DOHH2 (cell line): ENCODE measurements around the gene PDE2A.

Experiments used
- H3F3A ChIP-seq: fragments of 200-600 bp; sonication (generic), shearing (Covaris generic); 2 replicates; pipeline ENCODE4 v1.6.0; 2016; ENCODE audit warnings: antibody characterized with exemption, mild to moderate bottlenecking; ENCODE audit not compliant: control insufficient read depth, insufficient read depth
- H3K27ac ChIP-seq: fragments of 200-600 bp; sonication (generic); 2 replicates; pipeline ENCODE4 v1.5.1; 2014; ENCODE audit warnings: low read depth, mild to moderate bottlenecking, low read length, moderate library complexity
- H3K27me3 ChIP-seq: fragments of 200-600 bp; sonication (generic); 2 replicates; pipeline ENCODE4 v1.6.1; 2014; ENCODE audit warnings: mild to moderate bottlenecking, low read length, mixed read lengths; ENCODE audit not compliant: control insufficient read depth
- H3K36me3 ChIP-seq: fragments of 200-600 bp; sonication (generic); 2 replicates; pipeline ENCODE4 v1.6.1; 2014; ENCODE audit warnings: mild to moderate bottlenecking, low read length, moderate library complexity, mixed read lengths; ENCODE audit not compliant: control insufficient read depth
- H3K4me1 ChIP-seq: fragments of 200-600 bp; sonication (generic); 2 replicates; pipeline ENCODE4 v1.6.1; 2014; ENCODE audit warnings: mild to moderate bottlenecking, low read length, mixed read lengths; ENCODE audit not compliant: control insufficient read depth
- H3K4me2 ChIP-seq: fragments of 200-600 bp; sonication (generic); 2 replicates; pipeline ENCODE4 v1.6.0; 2014; ENCODE audit warnings: mild to moderate bottlenecking, low read length, moderate library complexity
- H3K4me3 ChIP-seq: fragments of 200-600 bp; sonication (generic); 2 replicates; pipeline ENCODE4 v1.5.1; 2014; ENCODE audit warnings: mild to moderate bottlenecking, low read length, mixed read lengths
- H3K79me2 ChIP-seq: fragments of 200-600 bp; sonication (generic); 2 replicates; pipeline ENCODE4 v1.6.1; 2014; ENCODE audit warnings: mild to moderate bottlenecking, low read length, mixed read lengths; ENCODE audit not compliant: control insufficient read depth
- H3K9me2 ChIP-seq: fragments of 200-600 bp; sonication (generic); replicated peaks from 2 replicates; pipeline ENCODE4 v1.6.1; 2014; ENCODE audit warnings: mild to moderate bottlenecking, low read length, mixed read lengths; ENCODE audit not compliant: control insufficient read depth
- H3K9me3 ChIP-seq: fragments of 200-600 bp; sonication (generic); 2 replicates; pipeline ENCODE4 v1.6.1; 2014; ENCODE audit warnings: antibody characterized with exemption, low read length, mixed read lengths; ENCODE audit not compliant: control insufficient read depth, insufficient read depth
- H4K20me1 ChIP-seq: fragments of 200-600 bp; sonication (generic); 2 replicates; pipeline ENCODE4 v1.6.0; 2014; ENCODE audit warnings: low read depth, mild to moderate bottlenecking, antibody characterized with exemption, low read length, moderate library complexity; ENCODE audit not compliant: control insufficient read depth, insufficient read depth
- EZH2phosphoT487 ChIP-seq: fragments of 200-600 bp; sonication (generic); IDR thresholded peaks from 2 replicates; pipeline ENCODE4 v1.6.1; 2017; ENCODE audit warnings: borderline replicate concordance, mild to moderate bottlenecking, antibody characterized with exemption, low read length, moderate library complexity, mixed read lengths
- TF ChIP-seq, protein P1 (sequence below): fragments of 200-600 bp; sonication (generic); IDR thresholded peaks from one replicate; pipeline ENCODE4 v1.5.1; 2014; ENCODE audit warnings: antibody characterized with exemption, mild to moderate bottlenecking, low read depth, low read length; ENCODE audit not compliant: poor library complexity, severe bottlenecking

PDE2A gene

DNA sequence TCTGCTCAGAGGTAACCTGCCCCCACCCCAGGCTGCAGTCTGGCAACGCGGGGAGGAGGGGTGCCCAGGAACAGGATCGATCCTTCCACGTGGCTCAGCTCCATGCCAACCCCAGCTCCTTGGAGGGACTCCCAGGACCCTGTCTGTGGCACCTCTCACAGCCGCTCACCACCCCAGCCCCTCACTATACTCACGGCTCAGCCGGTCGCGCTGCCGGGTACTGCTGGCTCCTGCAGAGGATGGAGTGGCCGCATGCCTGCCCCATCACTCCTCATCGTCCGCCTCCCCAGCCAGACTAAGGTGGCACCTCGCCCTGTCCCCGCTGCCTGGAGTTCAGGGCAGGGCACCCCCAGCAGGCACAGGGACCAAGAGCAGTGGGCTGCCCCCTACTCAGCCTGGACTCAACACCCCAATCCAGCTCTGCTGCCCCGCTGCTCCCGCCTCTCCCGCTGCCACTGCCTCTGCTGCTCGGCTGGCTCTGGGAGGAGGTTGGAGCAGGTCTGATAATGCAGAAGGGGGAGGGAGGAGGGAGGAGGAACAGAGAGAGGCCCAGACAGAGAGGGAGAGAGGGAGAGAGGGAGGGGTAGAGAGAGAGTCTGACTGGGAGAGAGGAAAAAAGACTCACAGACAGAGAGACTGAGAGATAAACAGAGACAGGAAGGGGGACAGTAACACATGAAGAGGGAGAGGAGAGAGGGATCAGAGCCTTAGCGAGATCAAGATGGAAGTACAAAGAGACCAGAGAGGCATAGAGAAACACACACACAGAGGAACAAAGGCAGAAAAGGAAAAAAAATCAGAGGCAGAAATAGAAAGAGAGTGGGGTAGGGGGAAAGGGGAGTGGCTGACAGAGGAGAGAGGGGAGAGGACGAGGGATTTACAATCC lies at the start of gene PDE2A:
TSS of gene PDE2A (minus strand) at position 480 of the 886 bp plus-strand sequence. CDS start at position 265, 215 bp downstream.
- Histone ChIP-seq H3K4me2 (no peak within 1 kb of the TSS), H3K27me3 (peaks cover 72% of the 10 kb centered on the region), H3F3A (no peaks in the 10 kb centered on the region)

DNA sequence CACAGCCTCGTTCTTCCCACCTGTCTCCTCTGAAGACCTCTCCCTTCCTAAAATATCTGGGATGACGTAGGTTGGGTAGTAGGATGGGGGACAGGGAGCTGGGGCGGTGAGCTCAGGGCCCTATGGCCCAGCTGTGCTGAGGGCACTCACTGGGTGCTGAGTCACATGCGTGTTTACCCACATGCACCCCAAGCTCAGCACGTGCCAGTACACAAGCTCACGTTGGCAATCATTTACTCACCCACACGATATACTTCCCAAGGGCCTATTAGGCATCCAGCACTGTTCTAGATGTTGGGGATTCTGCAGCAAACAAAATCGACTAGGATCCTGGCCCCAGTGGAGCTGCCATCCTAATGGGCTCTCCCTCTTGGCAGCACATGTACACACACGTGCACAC lies 49.3 kb upstream of the PDE2A start:
- Histone ChIP-seq H3K27me3 (no peaks in the 10 kb centered on the region), H3K79me2 (peaks cover 59% of the 10 kb centered on the region), H3K27ac (no peak overlapping the region), H3K36me3 (peaks cover 16% of the 10 kb centered on the region; the same call in 1 of the 2 replicates), H3K9me2 (no peaks in the 10 kb centered on the region), H3K4me2 (no peak overlapping the region), H3K9me3 (no peaks in the 10 kb centered on the region), H3F3A (0 out of 2 replicates have a peak, but pooled peaks cover 3% of the 10 kb centered on the region), H4K20me1 (no peaks in the 10 kb centered on the region), H3K4me1 (peaks cover 46% of the 10 kb centered on the region), H3K4me3 (no peak overlapping the region)
- TF ChIP-seq, protein P1, sequence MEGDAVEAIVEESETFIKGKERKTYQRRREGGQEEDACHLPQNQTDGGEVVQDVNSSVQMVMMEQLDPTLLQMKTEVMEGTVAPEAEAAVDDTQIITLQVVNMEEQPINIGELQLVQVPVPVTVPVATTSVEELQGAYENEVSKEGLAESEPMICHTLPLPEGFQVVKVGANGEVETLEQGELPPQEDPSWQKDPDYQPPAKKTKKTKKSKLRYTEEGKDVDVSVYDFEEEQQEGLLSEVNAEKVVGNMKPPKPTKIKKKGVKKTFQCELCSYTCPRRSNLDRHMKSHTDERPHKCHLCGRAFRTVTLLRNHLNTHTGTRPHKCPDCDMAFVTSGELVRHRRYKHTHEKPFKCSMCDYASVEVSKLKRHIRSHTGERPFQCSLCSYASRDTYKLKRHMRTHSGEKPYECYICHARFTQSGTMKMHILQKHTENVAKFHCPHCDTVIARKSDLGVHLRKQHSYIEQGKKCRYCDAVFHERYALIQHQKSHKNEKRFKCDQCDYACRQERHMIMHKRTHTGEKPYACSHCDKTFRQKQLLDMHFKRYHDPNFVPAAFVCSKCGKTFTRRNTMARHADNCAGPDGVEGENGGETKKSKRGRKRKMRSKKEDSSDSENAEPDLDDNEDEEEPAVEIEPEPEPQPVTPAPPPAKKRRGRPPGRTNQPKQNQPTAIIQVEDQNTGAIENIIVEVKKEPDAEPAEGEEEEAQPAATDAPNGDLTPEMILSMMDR = no peak
- no peak for TF ChIP-seq EZH2phosphoT487

More for the DNA sequence above, at the start of gene PDE2A:
- TF ChIP-seq, protein P1 = no peak
- no peak for TF ChIP-seq EZH2phosphoT487
- Histone ChIP-seq H3K4me1 (0 out of 2 replicates have a peak, but pooled peaks cover 3% of the 10 kb centered on the region), H3K79me2 (no peaks in the 10 kb centered on the region), H3K4me3 (no peak within 1 kb of the TSS), H3K9me2 (no peaks in the 10 kb centered on the region), H3K36me3 (no peaks in the 10 kb centered on the region), H3K27ac (no peak within 1 kb of the TSS), H4K20me1 (no peaks in the 10 kb centered on the region), H3K9me3 (no peaks in the 10 kb centered on the region)

DNA sequence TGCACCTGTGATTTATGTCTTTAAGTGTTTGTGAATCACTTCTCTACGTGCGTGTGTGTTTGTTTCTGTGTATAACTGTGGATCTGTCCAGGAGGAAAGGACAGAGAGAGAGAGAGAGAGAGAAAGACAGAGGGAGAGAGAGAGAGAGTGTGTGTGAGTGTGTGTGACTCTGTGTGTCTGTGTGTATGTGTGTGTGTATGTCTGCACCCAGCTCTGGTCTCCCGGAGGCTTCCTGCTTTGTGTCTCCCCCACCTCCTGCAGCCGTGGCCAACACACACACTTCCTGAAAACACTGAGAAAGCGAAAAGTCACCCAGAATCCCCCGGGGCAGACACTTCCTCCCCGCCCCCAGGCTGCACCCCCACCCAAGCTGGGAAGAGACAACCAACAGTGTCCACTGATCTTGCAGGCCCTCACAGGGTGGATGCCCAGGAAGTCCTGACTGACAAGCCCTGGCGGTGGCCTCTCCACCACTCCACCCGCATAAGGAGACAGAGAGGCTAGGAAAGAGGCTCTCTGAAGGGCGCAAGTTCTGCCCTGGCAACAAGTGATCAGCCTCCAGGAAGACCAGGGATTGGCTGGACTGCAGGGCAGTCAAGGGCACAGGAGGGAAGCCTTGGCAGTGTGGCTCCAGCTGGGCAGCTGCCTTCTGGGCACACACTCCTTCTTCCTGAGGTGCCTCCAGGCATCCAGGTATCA lies 48.0 kb upstream of the PDE2A start:
- H3K4me2 ChIP-seq = peak overlapping the region; percentile 86
- TF ChIP-seq EZH2phosphoT487 = no peak
- TF ChIP-seq, protein P1 = no peak
- H3K27ac ChIP-seq = peak overlapping the region; percentile 66
- H3K4me3 ChIP-seq = peak overlapping the region; percentile 81
- H3K27me3 ChIP-seq = no peaks in the 10 kb centered on the region
- no peaks in the 10 kb centered on the region for H3K9me3 ChIP-seq
- peaks cover 64% of the 10 kb centered on the region for H3K79me2 ChIP-seq
- 0 out of 2 replicates have a peak, but pooled peaks cover 3% of the 10 kb centered on the region for H3F3A ChIP-seq
- peaks cover 17% of the 10 kb centered on the region; the same call in 1 of the 2 replicates for H3K36me3 ChIP-seq
- no peaks in the 10 kb centered on the region for H4K20me1 ChIP-seq
- no peaks in the 10 kb centered on the region for H3K9me2 ChIP-seq
- H3K4me1 ChIP-seq = peaks cover 46% of the 10 kb centered on the region
